ENCODE measurements around the gene RSRC1. TPM values are rescaled to one million over a fixed set of nuclear protein-coding genes. Genes with fewer than 3 reads are reported as not detected.

The RSRC1 gene
- total and polyA plus RNA-seq, 2 of the 13 experiments (the other 11 are each of a cell fraction or from before 2014, with no cell fraction given), result 4.9 to 63.0 TPM

GRCh38 chr3:158102242-158103080 is 7.4 kb upstream of the RSRC1 start (continued):
- no peak for TF ChIP-seq ZHX1 (CRISPR knock-in tag; IDR thresholded peaks at IDR 0.05; ENCODE audit: low read depth)
- TF ChIP-seq ZHX2 (IDR thresholded peaks at IDR 0.05; ENCODE audit: low read depth), result no peak
- no peak for TF ChIP-seq ZHX2 (CRISPR knock-in tag; IDR thresholded peaks at IDR 0.05; ENCODE audit: borderline replicate concordance)

All from HepG2 (cell line).